ENCODE measurements around the gene ASIC2. TPM values are rescaled to one million over a fixed set of nuclear protein-coding genes. Genes with fewer than 3 reads are reported as not detected.

Gene ASIC2
- total and polyA plus RNA-seq, 2 donors from 2014 or later = 0.60 to 2.9 TPM

- no peak for TF ChIP-seq CTCF (IDR thresholded peaks at IDR 0.05; ENCODE audit: borderline replicate concordance, extremely low read depth, insufficient read depth)
- intact Hi-C loops (cut with DNase I) = no loop called here
- DNase-seq (peak in 1 of 5 donors; percentile 5), FAIRE-seq (no peak)
- Histone ChIP-seq H3K27me3 (ENCODE audit: control insufficient read depth, insufficient read depth, low read length) (no peaks in the 10 kb centered on the region), H3K9me3 (ENCODE audit: control insufficient read depth in 2 of 3, insufficient read depth in 1 of 3, low read length in 3 of 3) (no peaks in the 10 kb centered on the region), H3K9ac (ENCODE audit: low read length in 3 of 3) (no peak overlapping the region), H3K4me1 (ENCODE audit: control insufficient read depth in 2 of 3, insufficient read depth in 2 of 3, low read depth in 1 of 3, low read length in 3 of 3) (peaks cover 0 to 5% (median 0%) of the 10 kb centered on the region in 3 donors), H3K36me3 (ENCODE audit: control insufficient read depth in 2 of 3, insufficient read depth in 3 of 3, low read length in 3 of 3) (no peaks in the 10 kb centered on the region), H3K4me3 (ENCODE audit: low read length in 3 of 3) (no peak overlapping the region), H3K27ac (ENCODE audit: low read depth in 2 of 2, low read length in 2 of 2) (no peak overlapping the region)
Observed at GRCh38 chr17:33229499-33229898, 63.6 kb downstream of the ASIC2 start.

- DNase-seq = no peak
- Histone ChIP-seq H3K4me3 (ENCODE audit: low read length in 3 of 3) (no peak overlapping the region), H3K36me3 (ENCODE audit: control insufficient read depth in 2 of 3, insufficient read depth in 3 of 3, low read length in 3 of 3) (no peaks in the 10 kb centered on the region), H3K9ac (ENCODE audit: low read length in 3 of 3) (no peak overlapping the region), H3K4me1 (ENCODE audit: control insufficient read depth in 2 of 3, insufficient read depth in 2 of 3, low read depth in 1 of 3, low read length in 3 of 3) (peaks cover 0 to 5% (median 0%) of the 10 kb centered on the region in 3 donors), H3K27me3 (ENCODE audit: control insufficient read depth, insufficient read depth, low read length) (no peaks in the 10 kb centered on the region), H3K27ac (ENCODE audit: low read depth in 2 of 2, low read length in 2 of 2) (no peak overlapping the region), H3K9me3 (ENCODE audit: control insufficient read depth in 2 of 3, insufficient read depth in 1 of 3, low read length in 3 of 3) (no peaks in the 10 kb centered on the region)
- no peak for FAIRE-seq
- intact Hi-C loops (cut with DNase I) = no loop called here
- no peak for TF ChIP-seq CTCF (IDR thresholded peaks at IDR 0.05; ENCODE audit: borderline replicate concordance, extremely low read depth, insufficient read depth)
Observed at GRCh38 chr17:33229028-33229427, 64.1 kb downstream of the ASIC2 start.

GRCh38 chr17:33228548-33228947 lies 64.5 kb downstream of the ASIC2 start:
- Histone ChIP-seq H3K9me3 (ENCODE audit: control insufficient read depth in 2 of 3, insufficient read depth in 1 of 3, low read length in 3 of 3) (no peaks in the 10 kb centered on the region), H3K9ac (ENCODE audit: low read length in 3 of 3) (no peak overlapping the region), H3K27me3 (ENCODE audit: control insufficient read depth, insufficient read depth, low read length) (no peaks in the 10 kb centered on the region), H3K36me3 (ENCODE audit: control insufficient read depth in 2 of 3, insufficient read depth in 3 of 3, low read length in 3 of 3) (no peaks in the 10 kb centered on the region), H3K4me1 (ENCODE audit: control insufficient read depth in 2 of 3, insufficient read depth in 2 of 3, low read depth in 1 of 3, low read length in 3 of 3) (peaks cover 0 to 2% (median 0%) of the 10 kb centered on the region in 3 donors), H3K4me3 (ENCODE audit: low read length in 3 of 3) (no peak overlapping the region), H3K27ac (ENCODE audit: low read depth in 2 of 2, low read length in 2 of 2) (no peak overlapping the region)
- no peak for TF ChIP-seq CTCF (IDR thresholded peaks at IDR 0.05; ENCODE audit: borderline replicate concordance, extremely low read depth, insufficient read depth)
- no peak for FAIRE-seq
- no peak for DNase-seq
- intact Hi-C loops (cut with DNase I) = no loop called here

GRCh38 chr17:33227911-33228310 lies 65.2 kb downstream of the ASIC2 start:
- no peak overlapping the region for H3K27ac ChIP-seq (ENCODE audit: low read depth in 2 of 2, low read length in 2 of 2)
- no peak overlapping the region for H3K9ac ChIP-seq (ENCODE audit: low read length in 3 of 3)
- H3K4me3 ChIP-seq (ENCODE audit: low read length in 3 of 3) = no peak overlapping the region
- H3K4me1 ChIP-seq (ENCODE audit: control insufficient read depth in 2 of 3, insufficient read depth in 2 of 3, low read depth in 1 of 3, low read length in 3 of 3) = peaks cover 0 to 2% (median 0%) of the 10 kb centered on the region in 3 donors
- H3K36me3 ChIP-seq (ENCODE audit: control insufficient read depth in 2 of 3, insufficient read depth in 3 of 3, low read length in 3 of 3) = no peaks in the 10 kb centered on the region
- H3K27me3 ChIP-seq (ENCODE audit: control insufficient read depth, insufficient read depth, low read length) = no peaks in the 10 kb centered on the region
- DNase-seq (peak in 1 of 5 donors; percentile 18), FAIRE-seq (no peak)
- intact Hi-C loops (cut with DNase I) = no loop called here
- no peaks in the 10 kb centered on the region for H3K9me3 ChIP-seq (ENCODE audit: control insufficient read depth in 2 of 3, insufficient read depth in 1 of 3, low read length in 3 of 3)
- no peak for TF ChIP-seq CTCF (IDR thresholded peaks at IDR 0.05; ENCODE audit: borderline replicate concordance, extremely low read depth, insufficient read depth)

All from kidney (tissue), 14 donors.